GM21367 (cell line): Measurements from ENCODE around the gene ENGASE.

Experiments used
- ATAC-seq: cut with Tn5 transposase; IDR thresholded peaks from one replicate; pipeline ENCODE4 v1.9.1; 2021; ENCODE audit not compliant: unreplicated experiment

The ENGASE gene

GRCh38 chr17:79039171-79039570 is 35.5 kb upstream of the ENGASE start:
- no peak for ATAC-seq

GRCh38 chr17:79039886-79040285 is 34.7 kb upstream of the ENGASE start:
- no peak for ATAC-seq

- ATAC-seq, result no peak
Observed at GRCh38 chr17:79041041-79041570, 33.5 kb upstream of the ENGASE start.

GRCh38 chr17:79041723-79042420 is 32.8 kb upstream of the ENGASE start:
- ATAC-seq, result no peak

- no peak for ATAC-seq
Observed at GRCh38 chr17:79042421-79043190, 32.0 kb upstream of the ENGASE start.

GRCh38 chr17:79043191-79043930 is 31.3 kb upstream of the ENGASE start:
- no peak for ATAC-seq

- no peak for ATAC-seq
Observed at GRCh38 chr17:79043931-79044320, 30.7 kb upstream of the ENGASE start.

- ATAC-seq, result no peak
Observed at GRCh38 chr17:79044462-79044861, 30.2 kb upstream of the ENGASE start.

- no peak for ATAC-seq
Observed at GRCh38 chr17:79045001-79045729, 29.5 kb upstream of the ENGASE start.

GRCh38 chr17:79045842-79046196 is 28.8 kb upstream of the ENGASE start:
- no peak for ATAC-seq

- no peak for ATAC-seq
Observed at GRCh38 chr17:79046197-79046915, 28.3 kb upstream of the ENGASE start.

GRCh38 chr17:79046916-79047280 is 27.7 kb upstream of the ENGASE start:
- no peak for ATAC-seq

- no peak for ATAC-seq
Observed at GRCh38 chr17:79047291-79047920, 27.2 kb upstream of the ENGASE start.

- ATAC-seq, result no peak
Observed at GRCh38 chr17:79047923-79048825, 26.4 kb upstream of the ENGASE start.

- ATAC-seq, result no peak
Observed at GRCh38 chr17:79048826-79049755, 25.5 kb upstream of the ENGASE start.

GRCh38 chr17:79049821-79050220 is 24.8 kb upstream of the ENGASE start:
- ATAC-seq, result no peak

- ATAC-seq, result no peak
Observed at GRCh38 chr17:79050551-79050950, 24.1 kb upstream of the ENGASE start.

GRCh38 chr17:79051306-79051705 is 23.3 kb upstream of the ENGASE start:
- ATAC-seq, result no peak
